SH-SY5Y (cell line): ENCODE data around the gene RANBP3L.

Experiments
- GATA2 ChIP-seq: IDR thresholded peaks from 2 replicates; pipeline ENCODE4 v1.6.1; 2011; ENCODE audit warnings: mild to moderate bottlenecking, low read depth, low read length
- GATA3 ChIP-seq: IDR thresholded peaks from 2 replicates; pipeline ENCODE4 v1.6.1; 2011; ENCODE audit warnings: low read depth, mild to moderate bottlenecking, low read length, moderate library complexity

DNA sequence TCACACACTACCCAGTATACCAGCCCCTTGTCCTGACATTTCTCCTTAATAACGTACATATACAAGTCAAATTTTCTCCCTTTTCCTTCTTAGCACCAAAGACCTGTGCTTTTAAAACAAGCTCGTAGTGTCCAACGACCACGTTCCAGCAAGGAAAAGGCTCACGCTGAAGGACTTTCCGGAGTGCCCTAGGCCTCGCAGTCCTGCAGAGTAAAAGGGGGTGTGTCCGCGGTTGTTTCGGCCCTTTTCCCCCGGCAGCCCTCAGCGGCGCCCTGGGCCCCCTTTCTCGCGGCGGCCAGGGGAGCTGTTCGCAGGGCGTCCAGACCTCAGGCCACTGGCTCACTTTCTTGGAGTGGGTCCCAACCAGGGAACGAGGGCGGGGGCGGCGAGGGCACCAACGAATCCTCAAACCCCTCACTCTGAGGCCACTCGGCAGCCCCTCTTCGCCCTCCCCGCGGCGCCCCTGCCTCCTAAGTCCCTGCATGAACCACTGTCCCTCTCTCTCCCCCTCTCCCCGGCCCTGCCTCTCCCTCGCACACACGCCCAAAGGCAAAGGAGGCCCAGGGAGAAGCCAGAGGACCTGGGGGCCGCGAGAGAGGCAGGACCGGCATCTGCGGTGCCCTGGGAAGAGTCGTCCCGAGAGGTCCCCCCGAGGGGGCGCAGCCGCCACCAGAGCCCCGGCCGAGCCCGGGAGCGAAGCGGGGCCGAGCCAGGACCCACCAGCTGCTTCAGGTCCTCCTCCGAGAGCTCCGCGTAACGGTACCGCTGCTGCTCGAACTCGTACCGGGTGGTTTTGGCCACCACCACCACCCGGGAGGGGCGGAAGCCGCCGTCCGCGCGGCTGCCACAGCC is 60.7 kb downstream of the RANBP3L start:
- TF ChIP-seq GATA3 (no peak), GATA2 (no peak)
